IMR-90 (cell line): Measurements from ENCODE around the gene BANP. TPM values are rescaled to one million over a fixed set of nuclear protein-coding genes. Genes with fewer than 3 reads are reported as not detected.

Source experiments
- ATAC-seq: fragments of 200-7000 bp; cut with Tn5 transposase; 2 replicates; pipeline ENCODE4 v1.9.1; 2020; ENCODE audit warnings: low read depth, mild to moderate bottlenecking, moderate library complexity
- BruUV-seq: library from RNA; stranded (reverse); fragments of 400-500 nt; replicated peaks from 2 replicates; lab custom pipeline; 2021; lab: Mats Ljungman, UMichigan
- CTCF ChIA-PET: fragments of 300-600 bp; formaldehyde crosslinking; extraction: SDS; loops from one replicate; lab custom pipeline; 2021; ENCODE audit warnings: antibody characterized with exemption; lab: Yijun Ruan, JAX
- POLR2A ChIA-PET: fragments of 300-600 bp; sonication (Branson Sonifier 250); formaldehyde crosslinking; loops from one replicate; lab custom pipeline; 2022; ENCODE audit warnings: antibody characterized with exemption; ENCODE audit not compliant: unreplicated experiment; lab: Charles Lee
- DNase-seq: peaks from one replicate; pipeline ENCODE4 v3.0.0; 2013
- H2AFZ ChIP-seq: replicated peaks from 2 replicates; pipeline ENCODE3; 2013; ENCODE audit warnings: low read length, mild to moderate bottlenecking; ENCODE audit not compliant: poor library complexity
- H2AK5ac ChIP-seq: 2 replicates; pipeline ENCODE4 v1.6.1; 2013; ENCODE audit warnings: low read depth, low read length, inconsistent platforms
- H2AK9ac ChIP-seq: replicated peaks from 2 replicates; pipeline ENCODE3; 2013; ENCODE audit warnings: mild to moderate bottlenecking, low read depth, low read length, moderate library complexity; ENCODE audit not compliant: poor library complexity
- H2BK120ac ChIP-seq: 2 replicates; pipeline ENCODE4 v1.6.1; 2013; ENCODE audit warnings: low read depth, low read length, inconsistent platforms
- H2BK15ac ChIP-seq: 3 replicates; pipeline ENCODE4 v1.6.1; 2013; ENCODE audit warnings: low read depth, low read length, inconsistent platforms
- H2BK20ac ChIP-seq: 2 replicates; pipeline ENCODE4 v1.6.1; 2013; ENCODE audit warnings: low read depth, mild to moderate bottlenecking, inconsistent platforms, low read length, moderate library complexity
- H2BK5ac ChIP-seq: 2 replicates; pipeline ENCODE4 v1.6.1; 2013; ENCODE audit warnings: mild to moderate bottlenecking, low read depth, low read length, inconsistent platforms; ENCODE audit not compliant: poor library complexity, severe bottlenecking
- H3K14ac ChIP-seq: replicated peaks from 2 replicates; pipeline ENCODE4 v1.6.1; 2013; ENCODE audit warnings: low read depth, low read length, inconsistent platforms
- H3K18ac ChIP-seq: 2 replicates; pipeline ENCODE4 v1.6.1; 2013; ENCODE audit warnings: low read depth, low read length, control low read depth
- H3K23ac ChIP-seq: 2 replicates; pipeline ENCODE4 v1.6.1; 2013; ENCODE audit warnings: low read depth, low read length, inconsistent platforms
- H3K27ac ChIP-seq: 2 replicates; pipeline ENCODE4 v1.5.1; 2013; ENCODE audit warnings: mild to moderate bottlenecking, control low read depth, low read length; ENCODE audit not compliant: insufficient read depth
- H3K27me3 ChIP-seq: 2 replicates; pipeline ENCODE4 v1.6.1; 2013; ENCODE audit warnings: low read length; ENCODE audit not compliant: control insufficient read depth, insufficient read depth
- H3K36me3 ChIP-seq: 2 replicates; pipeline ENCODE4 v1.6.1; 2013; ENCODE audit warnings: low read length, mixed read lengths; ENCODE audit not compliant: control insufficient read depth, insufficient read depth
- H3K4ac ChIP-seq: 2 replicates; pipeline ENCODE4 v1.6.1; 2013; ENCODE audit warnings: low read depth, low read length, inconsistent platforms
- H3K4me1 ChIP-seq: 2 replicates; pipeline ENCODE4 v1.6.1; 2013; ENCODE audit warnings: low read length, mixed read lengths; ENCODE audit not compliant: control insufficient read depth, insufficient read depth
- H3K4me2 ChIP-seq: 2 replicates; pipeline ENCODE4 v1.6.1; 2013; ENCODE audit warnings: low read depth, mild to moderate bottlenecking, control low read depth, low read length, moderate library complexity
- H3K4me3 ChIP-seq: 2 replicates; pipeline ENCODE4 v1.5.1; 2013; ENCODE audit warnings: low read depth, mild to moderate bottlenecking, control low read depth, low read length, moderate library complexity; ENCODE audit not compliant: insufficient read depth
- H3K56ac ChIP-seq: 2 replicates; pipeline ENCODE4 v1.6.1; 2013; ENCODE audit warnings: low read length, inconsistent platforms; ENCODE audit not compliant: insufficient read depth; ENCODE audit errors: extremely low read depth
- H3K79me1 ChIP-seq, 2 experiments: 2 replicates each; pipeline ENCODE4 v1.6.1; 2013; ENCODE audit warnings: low read length in 2 of 2, inconsistent platforms in 1 of 2, low read depth in 1 of 2
- H3K9ac ChIP-seq: 2 replicates; pipeline ENCODE4 v1.6.1; 2013; ENCODE audit warnings: low read depth, low read length, control low read depth
- H3K9me1 ChIP-seq: 2 replicates; pipeline ENCODE4 v1.6.1; 2013; ENCODE audit warnings: low read length, inconsistent platforms; ENCODE audit not compliant: insufficient read depth
- H3K9me3 ChIP-seq: 2 replicates; pipeline ENCODE4 v1.6.1; 2013; ENCODE audit warnings: low read length; ENCODE audit not compliant: control insufficient read depth, insufficient read depth
- H4K20me1 ChIP-seq: 2 replicates; pipeline ENCODE4 v1.6.1; 2013; ENCODE audit warnings: low read length, inconsistent platforms; ENCODE audit not compliant: insufficient read depth
- H4K5ac ChIP-seq: 2 replicates; pipeline ENCODE4 v1.6.1; 2013; ENCODE audit warnings: mild to moderate bottlenecking, low read depth, low read length, control low read depth
- H4K8ac ChIP-seq, 2 experiments: 2 replicates each; pipeline ENCODE4 v1.6.1; 2013; ENCODE audit warnings: low read depth in 2 of 2, low read length in 2 of 2, control low read depth in 1 of 2, inconsistent platforms in 1 of 2
- H4K91ac ChIP-seq: 2 replicates; pipeline ENCODE4 v1.6.1; 2013; ENCODE audit warnings: low read depth, low read length, inconsistent platforms; ENCODE audit not compliant: insufficient read depth
- BHLHE40 ChIP-seq: fragments of 150-350 bp; IDR thresholded peaks from 2 replicates; pipeline ENCODE4 v1.6.1; 2016; ENCODE audit warnings: mild to moderate bottlenecking, low read depth, low read length
- CEBPB ChIP-seq: IDR thresholded peaks from 2 replicates; pipeline ENCODE4 v1.6.1; 2012; ENCODE audit warnings: low read depth, low read length, improper control_type of control experiment
- CHD1 ChIP-seq: IDR thresholded peaks from 2 replicates; pipeline ENCODE4 v1.6.1; 2012; ENCODE audit warnings: low read depth, low read length, improper control_type of control experiment
- MAFK ChIP-seq: IDR thresholded peaks from 2 replicates; pipeline ENCODE4 v1.6.1; 2012; ENCODE audit warnings: low read depth, low read length, improper control_type of control experiment
- MAZ ChIP-seq: IDR thresholded peaks from 2 replicates; pipeline ENCODE4 v1.6.1; 2012; ENCODE audit warnings: low read depth, mild to moderate bottlenecking, low read length, improper control_type of control experiment, moderate library complexity, borderline replicate concordance
- MXI1 ChIP-seq: IDR thresholded peaks from 2 replicates; pipeline ENCODE4 v1.6.1; 2012; ENCODE audit warnings: low read depth, mild to moderate bottlenecking, low read length, moderate library complexity, borderline replicate concordance
- NFE2L2 ChIP-seq: fragments of 150-350 bp; IDR thresholded peaks from 2 replicates; pipeline ENCODE4 v1.6.1; 2016; ENCODE audit warnings: low read depth, mild to moderate bottlenecking, low read length
- POLR2A ChIP-seq: IDR thresholded peaks from 2 replicates; pipeline ENCODE4 v1.6.1; 2012; ENCODE audit warnings: mild to moderate bottlenecking, low read depth, low read length
- RCOR1 ChIP-seq: IDR thresholded peaks from 2 replicates; pipeline ENCODE4 v1.6.1; 2012; ENCODE audit warnings: mild to moderate bottlenecking, low read length, improper control_type of control experiment; ENCODE audit not compliant: insufficient replicate concordance
- USF2 ChIP-seq: fragments of 150-350 bp; IDR thresholded peaks from 2 replicates; pipeline ENCODE4 v1.6.1; 2017; ENCODE audit warnings: mild to moderate bottlenecking, antibody characterized with exemption, low read length, low read depth
- WGBS, 2 experiments: methylation state at CpG; one replicate each; pipeline versions ENCODE4 v1.1.5 to v1.1.7; 2013; ENCODE audit warnings: missing lambda C conversion rate in 2 of 2; ENCODE audit not compliant: insufficient read length in 1 of 2; ENCODE audit errors: extremely low coverage in 2 of 2; 5-methylcytosine and 5-hydroxymethylcytosine counted together
- dilution Hi-C: fragments of 300-500 bp; cut with HindIII; formaldehyde crosslinking; loops from one replicate; pipeline ENCODE4 v1.14.3; 2018; ENCODE audit warnings: low sequenced_read_pairs; ENCODE audit not compliant: unreplicated experiment
- in situ Hi-C: fragments of 300-500 bp; cut with MboI; formaldehyde crosslinking; loops from 3 replicates; pipeline ENCODE4 v1.14.3; 2019; ENCODE audit warnings: low sequenced_read_pairs, inconsistent platforms, mixed read lengths
- intact Hi-C: fragments of 100-400 bp; cut with micrococcal nuclease; formaldehyde crosslinking; loops from 2 replicates; pipeline ENCODE4 v1.10.0; 2022
- polyA plus RNA-seq, 3 experiments: library from polyadenylated mRNA; depleted of rRNA; stranded (reverse); fragments of >200 nt; gene quantifications; 2 replicates each; pipeline ENCODE4 v1.2.3, GENCODE V29; 2012; ENCODE audit warnings: low replicate concordance in 1 of 3
- total RNA-seq: library from RNA; depleted of rRNA; stranded (reverse); fragments of >200 nt; gene quantifications from 2 replicates; pipeline ENCODE4 v1.2.3, GENCODE V29; 2012

BANP gene
- total and polyA plus RNA-seq, 2 of the 4 experiments (the other 2 are of a cell fraction): 17.4 to 17.9 TPM

- H3K18ac ChIP-seq: no peak overlapping the region
- H4K5ac ChIP-seq: no peak overlapping the region; the same call in 1 of the 2 replicates
- H3K9me1 ChIP-seq: peaks cover 2% of the 10 kb centered on the region; the same call in 1 of the 2 replicates
- H3K4me1 ChIP-seq: peaks cover 2% of the 10 kb centered on the region; the same call in 1 of the 2 replicates
- H2AFZ ChIP-seq: no peak overlapping the region
- no peaks in the 10 kb centered on the region for H3K27me3 ChIP-seq
- no peak overlapping the region for H2AK9ac ChIP-seq
- no peak for DNase-seq
- H4K20me1 ChIP-seq: no peaks in the 10 kb centered on the region
- H3K4me2 ChIP-seq: no peak overlapping the region
- no peak overlapping the region for H4K91ac ChIP-seq
- TF ChIP-seq POLR2A: no peak
- no peak for TF ChIP-seq MAFK
- no peak for TF ChIP-seq BHLHE40
- no peak for TF ChIP-seq CHD1
- TF ChIP-seq CEBPB: no peak
- no peak for TF ChIP-seq RCOR1
- TF ChIP-seq MAZ: no peak
- TF ChIP-seq NFE2L2: no peak
- TF ChIP-seq USF2: no peak
- no peak for TF ChIP-seq MXI1
- no peak overlapping the region for H3K4ac ChIP-seq
- H4K8ac ChIP-seq: no peak overlapping the region
- peaks cover 12% of the 10 kb centered on the region for H3K36me3 ChIP-seq
- POLR2A ChIA-PET: no interaction called here
- no peak overlapping the region for H2BK15ac ChIP-seq
- no peaks in the 10 kb centered on the region for H3K9me3 ChIP-seq
- CTCF ChIA-PET: no interaction called here
- H2BK120ac ChIP-seq: no peak overlapping the region
- no peak overlapping the region for H3K4me3 ChIP-seq
- dilution Hi-C loops: no loop called here
- H3K9ac ChIP-seq: no peak overlapping the region
- peaks cover 0 to 7% of the 10 kb centered on the region in 2 experiments; a peak in 1 of 4 replicates for H3K79me1 ChIP-seq
- H2BK5ac ChIP-seq: no peak overlapping the region
- no TSS peak for BruUV-seq
- H3K56ac ChIP-seq: no peak overlapping the region
- no peak for ATAC-seq
- intact Hi-C loops: no loop called here
- no peak overlapping the region for H3K27ac ChIP-seq
- no peak overlapping the region for H3K23ac ChIP-seq
- H2BK20ac ChIP-seq: no peak overlapping the region
- in situ Hi-C loops: no loop called here
- H3K14ac ChIP-seq: no peak overlapping the region
- WGBS, 2 experiments: 97% methylated on average over 9 of the region's 22 CpGs; no CpG with 5 or more reads in 1 of the 2 experiments
- H2AK5ac ChIP-seq: peak overlapping the region; percentile 46; the same call in 1 of the 2 replicates
These were observed 99.9 kb downstream of the BANP start for GRCh38 chr16:88050952-88051660.
